Nucleus accumbens (tissue), 56 donors: ENCODE data around the gene BTBD17.
A peak's percentile ranks its signal among the peaks of the same experiment; 100 is the strongest.

Source experiments
- DNase-seq, 56 donors: peaks; one replicate each; lab custom pipeline; 2025; lab: John Stamatoyannopoulos, UW

BTBD17 gene

GRCh38 chr17:74362810-74363498, 1.3 kb upstream of the BTBD17 start:
- peak in 48 of 56 donors; percentile 11 to 82 (median 44) for DNase-seq

DNA sequence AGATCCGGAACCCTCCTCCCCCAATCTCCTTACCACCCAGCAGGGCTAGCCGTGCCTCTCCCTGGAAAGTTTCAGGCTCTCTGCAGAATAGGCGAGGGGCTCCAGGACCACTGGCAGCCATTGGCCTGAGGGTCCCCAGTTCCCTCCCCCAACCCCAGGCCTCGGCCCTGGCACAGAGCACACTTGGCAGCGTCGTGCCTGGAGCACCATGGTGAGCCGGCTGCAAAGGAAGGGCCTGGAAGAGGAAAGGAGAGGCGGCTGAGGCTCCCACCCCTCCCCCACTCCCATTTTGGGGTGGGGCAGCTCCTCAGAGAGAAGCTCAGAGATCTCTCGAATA, 369 bp upstream of the BTBD17 start:
- DNase-seq = peak in 11 of 56 donors; percentile 20 to 61 (median 53)

DNA sequence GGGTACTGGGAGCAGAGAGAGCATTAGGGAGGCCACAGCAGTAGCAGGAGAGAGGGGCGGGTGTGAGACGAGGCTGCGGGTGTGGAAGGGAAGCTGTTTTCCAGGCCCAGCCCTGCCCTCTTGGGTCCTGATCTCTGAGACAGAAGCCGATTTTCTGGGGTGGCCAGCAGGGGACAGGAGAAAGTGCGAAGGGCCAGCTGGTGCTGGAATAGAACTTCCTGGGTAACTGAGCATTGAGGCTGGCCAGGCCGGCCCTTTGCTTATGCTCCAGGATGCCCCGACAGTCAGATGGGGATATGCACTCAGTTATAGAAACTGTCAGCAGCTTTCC, 804 bp downstream of the BTBD17 start:
- no peak for DNase-seq

GRCh38 chr17:74359916-74360315, 1.8 kb downstream of the BTBD17 start:
- no peak for DNase-seq

DNA sequence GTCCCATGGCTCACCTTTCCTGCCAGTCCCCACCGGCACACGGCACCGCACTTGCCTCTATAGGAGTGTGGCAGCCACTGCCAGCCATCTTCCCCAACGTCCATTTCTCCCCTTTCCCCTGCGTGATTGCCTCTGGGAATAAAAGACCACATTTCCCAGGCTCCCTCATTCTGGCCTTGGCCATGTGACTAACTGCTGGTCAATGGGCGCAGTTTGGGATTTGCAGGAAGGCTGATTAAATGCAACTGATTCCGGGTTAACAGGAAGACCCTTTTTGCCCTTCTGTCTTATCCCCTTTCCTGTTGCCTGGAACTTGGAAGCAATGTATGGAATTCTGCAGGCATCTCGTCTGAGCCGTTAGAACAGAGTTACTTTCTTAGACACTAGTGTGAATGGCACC, 3.0 kb downstream of the BTBD17 start:
- DNase-seq = no peak

GRCh38 chr17:74357466-74357809, 4.2 kb downstream of the BTBD17 start:
- DNase-seq = no peak

DNA sequence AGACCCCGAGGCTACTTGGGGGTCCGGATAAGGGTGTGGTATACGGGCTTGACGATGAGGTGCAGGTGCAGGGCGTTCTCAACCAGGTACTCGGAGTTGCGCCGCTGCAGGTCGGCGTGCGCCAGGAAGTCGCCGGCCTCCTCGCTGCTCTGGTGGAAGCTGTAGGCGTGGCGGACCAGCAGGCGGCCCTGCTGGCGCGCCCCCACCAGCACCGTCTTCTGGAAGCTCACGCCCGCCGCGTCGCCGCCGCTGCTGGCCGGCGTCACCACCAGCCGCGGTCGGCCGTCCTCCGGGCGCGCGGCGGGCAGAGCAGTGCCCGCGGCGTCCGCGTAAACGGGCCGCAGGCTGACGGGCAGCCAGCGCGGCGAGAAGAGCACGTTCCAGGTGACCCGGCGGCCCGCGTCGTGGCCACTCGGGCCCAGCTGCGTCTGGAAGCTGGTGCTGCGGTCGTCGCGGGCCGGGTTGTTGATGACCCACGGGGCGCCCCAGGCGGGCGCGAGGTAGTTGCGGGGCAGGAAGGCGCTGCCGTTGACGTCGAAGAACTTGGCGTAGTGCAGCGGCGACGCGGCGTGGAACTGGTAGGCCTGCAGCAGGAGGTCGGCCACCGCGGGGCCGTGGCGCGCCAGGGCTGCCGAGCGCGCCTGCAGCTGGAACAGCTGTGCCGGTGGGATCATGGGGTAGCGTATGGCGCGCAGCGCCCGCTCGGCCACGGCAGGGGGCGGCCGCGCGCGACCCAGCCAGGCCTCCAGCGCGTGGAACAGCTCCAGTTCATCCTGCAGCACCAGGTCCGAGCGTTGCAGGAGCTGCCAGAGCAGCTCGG, 4.8 kb downstream of the BTBD17 start:
- no peak for DNase-seq

- DNase-seq = no peak
These were observed 6.6 kb downstream of the BTBD17 start for GRCh38 chr17:74355065-74355464.

DNA sequence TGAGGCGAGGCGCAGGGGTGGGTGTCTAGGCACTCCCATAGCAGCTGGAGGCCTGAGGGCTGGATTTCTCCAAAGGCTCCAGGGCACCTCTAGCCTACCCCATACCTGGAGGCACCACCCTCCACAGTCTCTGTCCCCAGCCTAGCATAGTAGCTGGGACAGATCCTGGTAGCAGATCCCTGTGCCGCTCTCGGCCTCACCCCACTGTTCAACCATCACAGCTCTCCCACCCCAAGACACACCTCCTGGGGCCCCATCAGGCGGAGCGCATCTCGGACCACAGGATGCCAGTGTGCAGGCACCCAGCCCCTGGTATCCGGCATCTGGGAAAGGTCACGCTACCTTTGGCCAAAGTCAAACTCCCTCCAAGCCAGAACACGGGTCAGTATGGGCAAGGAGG, 7.1 kb downstream of the BTBD17 start:
- DNase-seq = no peak

DNA sequence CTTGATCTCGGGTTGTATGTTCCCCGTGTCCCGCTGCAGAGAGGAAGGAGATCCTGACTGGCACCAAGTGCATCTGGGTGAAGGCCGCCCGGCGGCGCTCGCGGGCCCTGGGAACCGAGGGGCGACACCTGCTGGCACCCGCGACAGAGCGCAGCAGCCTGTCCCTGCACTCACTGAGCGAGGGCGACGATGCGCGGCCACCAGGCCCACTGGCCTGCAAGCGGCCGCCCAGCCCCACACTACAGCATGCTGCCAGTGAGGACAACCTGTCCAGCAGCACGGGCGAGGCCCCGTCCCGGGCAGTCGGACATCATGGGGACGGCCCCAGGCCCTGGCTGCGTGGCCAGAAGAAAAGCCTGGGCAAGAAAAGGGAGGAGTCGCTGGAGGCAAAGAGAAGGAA, 7.5 kb downstream of the BTBD17 start:
- DNase-seq = peak in 22 of 56 donors; percentile 4 to 58 (median 18)

DNA sequence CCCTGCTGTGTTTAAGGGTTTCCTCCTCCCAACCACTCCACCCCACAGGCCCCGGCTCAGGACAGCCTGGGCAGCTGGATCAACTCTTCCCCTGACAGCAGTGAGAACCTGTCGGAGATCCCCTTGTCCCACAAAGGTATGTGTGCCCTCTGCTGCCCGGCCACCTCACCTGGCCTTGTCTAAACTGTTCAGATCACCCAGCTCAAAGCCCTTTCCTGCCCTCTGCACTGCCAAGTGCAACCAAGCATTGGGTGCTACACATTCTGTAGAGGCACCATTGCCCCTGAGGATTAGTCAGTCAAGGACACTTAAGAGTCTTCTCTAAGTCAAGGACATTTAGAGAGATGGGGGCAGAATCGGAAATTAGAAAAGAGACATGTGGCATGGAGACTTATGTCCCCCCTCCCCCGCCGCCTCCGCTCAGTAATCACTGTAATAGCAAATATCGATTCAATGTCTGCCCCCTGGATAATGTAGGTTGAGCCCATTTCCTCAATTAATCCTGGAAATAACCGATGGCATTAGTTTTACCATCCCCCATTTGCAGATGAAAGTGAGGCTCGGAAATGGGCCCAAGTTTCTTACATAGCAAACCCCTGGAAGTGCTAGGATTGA, 8.1 kb downstream of the BTBD17 start:
- no peak for DNase-seq

DNA sequence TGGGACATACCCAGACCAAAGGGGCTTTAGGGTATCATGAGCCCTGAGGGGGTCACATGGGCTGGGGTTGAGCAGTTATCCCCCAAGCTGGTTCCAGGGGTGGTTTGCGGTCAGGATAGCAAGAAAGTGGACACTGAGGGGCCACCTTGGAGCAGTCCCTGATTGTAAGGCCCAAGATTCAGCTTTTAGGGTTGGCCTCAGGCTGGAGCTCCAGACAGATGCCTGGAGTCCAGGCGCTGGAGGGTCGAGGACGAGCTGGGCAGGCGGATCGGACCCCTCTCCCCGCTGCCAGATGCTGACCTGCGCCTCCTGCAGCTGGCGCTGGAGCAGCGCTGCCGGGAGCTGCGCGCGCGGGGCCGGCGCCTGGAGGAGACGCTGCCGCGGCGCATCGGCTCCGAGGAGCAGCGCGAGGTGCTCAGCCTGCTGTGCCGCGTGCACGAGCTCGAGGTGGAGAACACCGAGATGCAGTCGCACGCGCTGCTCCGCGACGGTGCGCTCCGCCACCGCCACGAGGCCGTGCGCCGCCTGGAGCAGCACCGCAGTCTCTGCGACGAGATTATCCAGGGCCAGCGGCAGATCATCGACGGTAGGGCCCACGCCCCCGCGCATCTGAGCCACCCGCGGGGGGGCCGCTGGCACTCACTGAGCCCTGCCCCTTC, 10.0 kb downstream of the BTBD17 start:
- peak in 1 of 56 donors; percentile 25 for DNase-seq

GRCh38 chr17:74350486-74350885, 11.2 kb downstream of the BTBD17 start:
- DNase-seq = no peak

GRCh38 chr17:74349120-74349519, 12.5 kb downstream of the BTBD17 start:
- DNase-seq = no peak

DNA sequence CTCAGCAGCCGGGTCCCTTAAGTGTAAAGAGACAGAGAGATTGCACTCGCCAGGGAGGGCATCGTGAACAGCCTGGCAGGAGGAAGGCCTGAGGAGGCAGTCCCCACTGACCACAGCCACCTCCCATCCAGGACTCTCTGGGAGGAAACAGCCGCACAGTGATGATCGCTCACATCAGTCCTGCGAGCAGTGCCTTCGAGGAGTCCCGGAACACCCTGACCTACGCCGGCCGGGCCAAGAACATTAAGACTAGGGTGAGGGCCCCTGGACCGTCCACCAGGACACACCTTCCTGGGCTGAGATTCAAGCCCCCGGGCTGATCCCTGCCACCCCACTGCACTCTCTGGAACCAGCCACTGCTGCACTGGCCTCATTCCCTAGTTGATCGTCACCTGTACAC, 14.0 kb downstream of the BTBD17 start:
- no peak for DNase-seq

DNA sequence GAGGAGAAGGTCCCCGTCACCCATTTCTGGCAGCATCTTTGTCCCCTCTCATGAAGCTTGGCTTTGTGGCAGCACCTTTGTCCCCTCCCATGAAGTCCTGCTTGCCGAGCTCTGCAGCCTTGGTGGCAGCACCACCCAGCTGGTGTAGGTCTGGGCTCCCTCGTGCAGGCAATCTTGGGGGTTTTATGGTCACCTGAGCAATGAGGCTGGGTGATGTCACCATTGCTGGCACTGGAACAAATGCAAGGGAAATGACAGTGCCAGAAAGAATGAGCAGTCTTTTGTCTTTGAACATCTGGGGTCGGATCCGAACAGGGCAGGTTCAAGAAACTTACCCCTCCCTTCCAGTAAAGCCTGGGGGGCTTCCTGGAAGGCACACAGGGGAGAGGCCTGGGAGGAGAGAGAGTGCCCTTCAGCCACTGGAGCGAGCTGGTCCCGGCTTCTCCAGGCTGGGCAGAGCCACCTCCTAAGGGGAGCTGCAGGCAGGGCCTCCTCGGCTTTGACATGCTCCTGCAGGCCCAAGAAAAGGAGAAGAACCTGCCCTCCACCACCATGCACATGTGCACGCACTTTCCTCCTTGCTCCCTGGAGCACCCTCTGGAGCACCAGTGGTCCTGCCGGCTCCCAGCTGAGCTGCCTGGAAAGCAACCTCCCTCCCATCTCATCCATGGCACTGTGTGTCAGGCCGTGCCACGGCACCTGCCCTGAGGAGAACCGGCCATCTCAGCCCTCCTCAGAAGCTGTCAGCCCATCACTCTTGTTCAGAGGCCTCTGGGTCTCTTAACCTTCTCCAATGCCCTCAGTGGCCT, 16.0 kb downstream of the BTBD17 start:
- DNase-seq = peak in 1 of 56 donors; percentile 12

DNA sequence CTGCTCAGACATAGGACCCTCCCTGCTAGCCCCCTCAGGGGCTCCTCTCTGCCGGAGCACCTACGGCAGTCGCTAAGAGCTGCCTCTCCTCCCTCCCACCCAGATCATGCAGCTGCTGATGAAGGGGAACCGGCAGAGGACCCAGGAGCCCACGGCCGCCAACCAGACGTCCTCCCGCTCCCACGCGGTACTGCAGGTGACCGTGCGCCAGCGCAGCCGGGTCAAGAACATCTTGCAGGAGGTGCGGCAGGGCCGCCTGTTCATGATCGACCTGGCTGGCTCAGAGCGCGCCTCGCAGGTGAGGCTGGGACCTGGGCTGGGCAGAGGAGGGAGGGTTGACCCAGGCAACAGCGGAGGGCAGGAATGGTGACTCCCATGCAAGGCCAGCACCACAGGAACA, 17.0 kb downstream of the BTBD17 start:
- DNase-seq = no peak

GRCh38 chr17:74343526-74344284, 18.0 kb downstream of the BTBD17 start:
- no peak for DNase-seq

DNA sequence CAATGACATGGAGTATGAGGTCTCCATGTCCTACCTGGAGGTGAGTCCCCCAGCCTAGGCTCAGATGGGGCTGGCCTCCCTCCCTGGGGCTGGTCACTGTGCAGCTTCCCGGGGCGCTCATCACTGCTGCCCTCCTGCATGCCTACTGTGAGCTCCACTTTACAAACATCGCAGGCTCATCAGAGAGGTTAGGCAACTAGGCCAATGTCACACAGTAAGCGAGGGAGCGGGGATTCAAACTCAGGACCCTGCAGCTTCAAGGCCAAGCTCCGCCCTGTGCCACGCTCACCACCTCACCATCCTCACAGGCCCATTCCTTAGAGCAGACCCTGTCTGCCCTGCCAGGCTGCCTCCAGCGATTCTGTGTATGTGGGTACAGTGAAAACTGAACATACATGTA, 18.5 kb downstream of the BTBD17 start:
- no peak for DNase-seq

DNA sequence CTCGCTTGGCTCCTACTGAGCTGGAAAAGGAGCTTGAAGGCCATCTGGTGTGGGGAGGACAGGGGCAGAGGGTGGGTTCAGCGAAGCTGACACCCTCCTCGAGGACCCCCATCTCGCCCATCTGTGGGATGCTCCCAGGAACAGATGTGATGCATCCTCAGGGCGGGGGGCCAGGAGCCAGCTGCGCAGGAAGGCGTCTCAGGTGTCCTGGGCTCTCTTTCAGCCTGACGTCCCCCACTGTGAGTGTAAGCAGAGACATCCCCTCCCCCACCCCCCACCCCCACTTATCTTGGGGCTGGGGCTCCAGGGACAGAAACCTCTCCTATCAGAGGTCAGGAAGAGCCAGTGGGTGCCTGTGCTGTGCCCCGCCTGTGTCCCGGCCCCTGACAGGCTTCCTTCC, 19.4 kb downstream of the BTBD17 start:
- DNase-seq = no peak
